Prostate gland (tissue), 2 donors: Measurements from ENCODE around the gene NAA80. TPM values are rescaled to one million over a fixed set of nuclear protein-coding genes. Genes with fewer than 3 reads are reported as not detected.
A peak's percentile ranks its signal among the peaks of the same experiment; 100 is the strongest.

Experiments used
- DNase-seq: peaks from one replicate; pipeline ENCODE4 v3.0.0-alpha.2; 2019; ENCODE audit warnings: low spot score
- H3K27ac ChIP-seq, 2 donors: fragments of 200-600 bp; sonication (generic); 2 replicates each; pipeline ENCODE4 v1.5.1; 2017 to 2019
- H3K27me3 ChIP-seq: fragments of 200-600 bp; sonication (generic); replicated peaks from 2 replicates; pipeline ENCODE4 v1.5.1; 2019; ENCODE audit not compliant: insufficient read depth
- H3K36me3 ChIP-seq, 2 donors: fragments of 200-600 bp; sonication (generic); 1 replicate in 1 of 2; 2 replicates in 1 of 2; pipeline versions ENCODE4 v1.5.1 to v1.8.1; 2017 to 2019
- H3K4me1 ChIP-seq: fragments of 200-600 bp; sonication (generic); replicated peaks from 2 replicates; pipeline ENCODE4 v1.5.1; 2019
- H3K4me3 ChIP-seq, 2 donors: fragments of 200-600 bp; sonication (generic); 2 replicates each; pipeline ENCODE4 v1.5.1; 2017 to 2019
- H3K9me3 ChIP-seq: fragments of 200-600 bp; sonication (generic); 2 replicates; pipeline ENCODE4 v1.5.1; 2017
- POLR2A ChIP-seq: fragments of 450-650 bp; IDR thresholded peaks from one replicate; pipeline ENCODE4 v1.6.1; 2016; ENCODE audit warnings: antibody characterized with exemption, mild to moderate bottlenecking
- POLR2AphosphoS5 ChIP-seq: sonication (generic); formaldehyde crosslinking; IDR thresholded peaks from one replicate; pipeline ENCODE4 v1.6.1; 2017; ENCODE audit warnings: antibody characterized with exemption
- WGBS: methylation state at CpG from one replicate; pipeline ENCODE4 v1.1.5; 2018; 5-methylcytosine and 5-hydroxymethylcytosine counted together
- intact Hi-C: fragments of 100-400 bp; cut with DNase I; formaldehyde crosslinking; loops from one replicate; pipeline ENCODE4 v1.14.2; 2022
- total RNA-seq, 2 donors: library from RNA; depleted of rRNA; stranded (reverse); fragments of >200 nt; gene quantifications; one replicate each; pipeline ENCODE4 v1.1.0, GENCODE V29; 2016
- TF ChIP-seq, protein P1 (sequence below), 4 experiments: fragments of 200-600 bp in 2 of 4; fragments of 450-650 bp in 2 of 4; sonication (generic) in 2 of 4; IDR thresholded peaks; 1 replicate in 3 of 4; 2 replicates in 1 of 4; pipeline ENCODE4 v1.5.1; 2016 to 2019; ENCODE audit warnings: antibody characterized with exemption in 4 of 4, mild to moderate bottlenecking in 2 of 4, moderate library complexity in 2 of 4

NAA80 gene
- total RNA-seq, 2 donors from 2014 or later = 15.8 to 28.0 TPM

DNA sequence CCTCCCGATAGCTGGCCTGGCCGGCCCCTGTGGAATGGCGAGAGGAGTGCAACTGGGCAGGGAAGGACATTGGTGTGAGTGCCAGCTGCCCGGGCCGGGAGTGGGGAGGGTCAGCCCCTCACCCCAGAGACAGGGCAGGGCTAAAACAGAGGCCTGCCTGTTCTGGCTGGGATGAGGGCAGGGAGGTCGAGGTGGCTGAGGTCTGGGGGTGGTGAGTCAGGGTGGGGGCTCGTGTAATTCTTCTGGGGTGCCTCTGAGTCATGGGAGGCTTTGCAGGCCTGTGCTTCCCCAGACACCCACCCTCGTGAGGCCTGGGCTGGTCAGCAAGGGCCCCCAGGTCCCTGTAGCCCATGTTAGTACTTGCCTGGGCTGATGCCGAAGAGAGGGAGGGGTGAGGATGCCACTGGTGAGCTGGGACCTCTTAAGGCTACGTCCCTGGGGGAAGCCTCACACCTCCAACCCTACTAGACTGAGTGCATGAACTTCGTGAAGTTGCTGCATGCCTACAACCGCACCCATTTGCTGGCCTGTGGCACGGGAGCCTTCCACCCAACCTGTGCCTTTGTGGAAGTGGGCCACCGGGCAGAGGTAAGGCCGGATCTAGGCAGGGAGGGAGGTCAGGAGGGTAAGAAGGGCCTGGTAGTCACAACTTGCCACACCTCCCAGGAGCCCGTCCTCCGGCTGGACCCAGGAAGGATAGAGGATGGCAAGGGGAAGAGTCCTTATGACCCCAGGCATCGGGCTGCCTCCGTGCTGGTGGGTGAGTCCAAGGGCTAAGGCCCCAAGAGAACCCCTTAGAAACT is 28.6 kb downstream of the NAA80 start:
- no peaks in the 10 kb centered on the region for H3K27me3 ChIP-seq
- H3K36me3 ChIP-seq = no peaks in the 10 kb centered on the region
- no peak for DNase-seq
- peaks cover 18% of the 10 kb centered on the region for H3K4me1 ChIP-seq
- H3K9me3 ChIP-seq = no peaks in the 10 kb centered on the region
- intact Hi-C loops = no loop called here
- WGBS = 71% methylated on average over 19 of the region's 19 CpGs
- no peak overlapping the region for H3K4me3 ChIP-seq
- no peak for TF ChIP-seq POLR2AphosphoS5
- TF ChIP-seq POLR2A = no peak
- TF ChIP-seq, protein P1, sequence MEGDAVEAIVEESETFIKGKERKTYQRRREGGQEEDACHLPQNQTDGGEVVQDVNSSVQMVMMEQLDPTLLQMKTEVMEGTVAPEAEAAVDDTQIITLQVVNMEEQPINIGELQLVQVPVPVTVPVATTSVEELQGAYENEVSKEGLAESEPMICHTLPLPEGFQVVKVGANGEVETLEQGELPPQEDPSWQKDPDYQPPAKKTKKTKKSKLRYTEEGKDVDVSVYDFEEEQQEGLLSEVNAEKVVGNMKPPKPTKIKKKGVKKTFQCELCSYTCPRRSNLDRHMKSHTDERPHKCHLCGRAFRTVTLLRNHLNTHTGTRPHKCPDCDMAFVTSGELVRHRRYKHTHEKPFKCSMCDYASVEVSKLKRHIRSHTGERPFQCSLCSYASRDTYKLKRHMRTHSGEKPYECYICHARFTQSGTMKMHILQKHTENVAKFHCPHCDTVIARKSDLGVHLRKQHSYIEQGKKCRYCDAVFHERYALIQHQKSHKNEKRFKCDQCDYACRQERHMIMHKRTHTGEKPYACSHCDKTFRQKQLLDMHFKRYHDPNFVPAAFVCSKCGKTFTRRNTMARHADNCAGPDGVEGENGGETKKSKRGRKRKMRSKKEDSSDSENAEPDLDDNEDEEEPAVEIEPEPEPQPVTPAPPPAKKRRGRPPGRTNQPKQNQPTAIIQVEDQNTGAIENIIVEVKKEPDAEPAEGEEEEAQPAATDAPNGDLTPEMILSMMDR (IDR thresholded peaks at IDR 0.05) = no peak
- H3K27ac ChIP-seq = peak overlapping the region in 1 of 2 donors; percentile 62

DNA sequence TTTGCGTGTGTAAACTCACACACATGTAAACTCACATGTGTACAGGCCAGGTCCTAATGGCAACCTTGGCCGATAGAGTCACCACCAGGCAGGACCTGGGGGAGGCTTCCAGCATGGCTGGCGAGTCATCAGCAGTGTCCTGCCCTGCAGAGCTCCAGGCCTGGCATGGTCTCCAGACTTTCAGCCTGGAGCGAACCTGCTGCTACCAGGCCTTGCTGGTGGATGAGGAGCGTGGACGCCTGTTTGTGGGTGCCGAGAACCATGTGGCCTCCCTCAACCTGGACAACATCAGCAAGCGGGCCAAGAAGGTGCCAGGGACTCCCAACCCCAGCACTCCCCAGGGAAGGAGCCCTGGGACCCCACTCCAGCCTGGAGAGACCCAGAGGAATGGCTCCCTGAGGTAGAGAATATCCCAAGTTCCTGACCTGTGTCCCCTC is 29.2 kb downstream of the NAA80 start:
- Histone ChIP-seq H3K9me3 (no peaks in the 10 kb centered on the region), H3K4me3 (no peak overlapping the region), H3K27me3 (no peaks in the 10 kb centered on the region), H3K27ac (peak overlapping the region in 1 of 2 donors; percentile 62), H3K4me1 (peaks cover 18% of the 10 kb centered on the region), H3K36me3 (no peaks in the 10 kb centered on the region)
- WGBS = 58% methylated on average over 5 of the region's 8 CpGs
- no peak for TF ChIP-seq POLR2A
- TF ChIP-seq, protein P1 (IDR thresholded peaks at IDR 0.05) = no peak
- no peak for TF ChIP-seq POLR2AphosphoS5
- intact Hi-C loops = no loop called here
- no peak for DNase-seq

DNA sequence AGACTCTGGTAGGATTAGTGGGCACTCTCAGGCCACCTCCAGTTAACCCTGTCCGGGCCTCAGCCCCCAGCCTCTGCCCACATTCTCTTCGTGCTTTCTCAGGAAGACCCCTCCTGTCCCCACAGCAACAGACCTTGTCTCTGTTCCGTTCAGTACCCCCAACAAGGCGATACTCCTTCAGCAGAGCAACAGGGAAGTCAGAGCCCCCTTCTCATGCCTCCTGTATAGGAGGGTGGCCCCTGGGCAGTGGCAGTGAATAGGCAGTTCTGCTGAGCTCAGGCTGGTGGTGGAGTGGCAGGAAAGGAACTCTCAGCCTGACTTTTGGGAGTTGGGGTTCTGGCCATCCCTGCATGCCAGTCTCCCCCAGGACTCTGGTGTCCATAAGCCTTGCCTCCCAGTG is 29.7 kb downstream of the NAA80 start:
- H3K4me1 ChIP-seq = peaks cover 18% of the 10 kb centered on the region

DNA sequence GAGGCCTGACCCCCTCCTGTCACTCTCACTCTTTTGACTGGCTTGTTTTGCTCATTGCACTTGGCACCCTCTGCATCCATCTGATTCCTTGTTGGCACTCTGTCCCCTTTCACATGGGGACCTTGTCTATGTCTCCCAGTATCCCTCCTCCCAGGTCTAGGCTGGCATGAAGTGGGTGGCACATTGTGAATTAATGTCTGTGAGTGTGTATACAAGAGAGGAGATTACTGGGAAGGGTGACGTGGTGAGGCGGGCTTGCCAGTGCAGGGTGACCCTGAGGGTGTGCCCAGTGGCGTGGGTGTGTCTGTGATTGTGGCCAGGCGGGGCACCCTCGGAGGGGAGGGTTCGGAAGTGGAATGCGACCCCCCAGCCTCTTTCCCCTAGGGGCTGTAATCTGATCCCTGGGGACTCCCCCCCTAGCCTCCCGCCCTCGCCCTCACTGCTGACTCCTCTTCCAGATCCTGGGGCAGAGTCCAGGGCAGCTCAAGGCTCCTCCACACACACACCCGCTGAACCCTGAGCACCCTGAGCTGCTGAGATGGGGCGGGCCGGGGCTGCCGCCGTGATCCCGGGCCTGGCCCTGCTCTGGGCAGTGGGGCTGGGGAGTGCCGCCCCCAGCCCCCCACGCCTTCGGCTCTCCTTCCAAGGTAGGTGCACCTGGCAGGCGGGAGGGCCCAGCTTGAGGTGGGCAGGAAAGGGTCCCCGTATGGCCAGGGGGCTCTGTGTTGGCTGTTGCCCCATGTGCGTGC is 30.3 kb downstream of the NAA80 start, which contains the start of gene SEMA3B:
SEMA3B (plus strand) TSS at position 445 of the 749 bp plus-strand sequence; CDS start at position 539, 94 bp downstream.
- TF ChIP-seq, protein P1 (IDR thresholded peaks at IDR 0.05) = no peak
- peak; percentile 65 for TF ChIP-seq POLR2A
- peak; percentile 61 for TF ChIP-seq POLR2AphosphoS5
- peaks cover 18% of the 10 kb centered on the region for H3K4me1 ChIP-seq
- H3K9me3 ChIP-seq = no peaks in the 10 kb centered on the region
- H3K4me3 ChIP-seq = peak within 1 kb of the TSS; percentile 6 to 17
- DNase-seq = peak; percentile 66
- peak within 1 kb of the TSS; percentile 80 to 81 for H3K27ac ChIP-seq
- 24% methylated on average over 21 of the region's 21 CpGs for WGBS
- no peaks in the 10 kb centered on the region for H3K36me3 ChIP-seq
- no peaks in the 10 kb centered on the region for H3K27me3 ChIP-seq
- intact Hi-C loops = no loop called here

More for the DNA sequence above, 29.7 kb downstream of the NAA80 start:
- TF ChIP-seq, protein P1 (IDR thresholded peaks at IDR 0.05) = no peak
- TF ChIP-seq POLR2AphosphoS5 = no peak
- no peak for TF ChIP-seq POLR2A
- no peaks in the 10 kb centered on the region for H3K27me3 ChIP-seq
- intact Hi-C loops = no loop called here
- H3K9me3 ChIP-seq = no peaks in the 10 kb centered on the region
- 39% methylated on average over 4 of the region's 4 CpGs for WGBS
- H3K27ac ChIP-seq = peak overlapping the region; percentile 62 to 75
- peak overlapping the region in 1 of 2 donors; percentile 6 for H3K4me3 ChIP-seq
- no peaks in the 10 kb centered on the region for H3K36me3 ChIP-seq
- no peak for DNase-seq
